HG02870 (cell line): ENCODE results near the gene CALD1.

Source experiments
- ATAC-seq: cut with Tn5 transposase; IDR thresholded peaks from one replicate; pipeline ENCODE4 v1.9.1; 2021; ENCODE audit warnings: mild to moderate bottlenecking, moderate library complexity; ENCODE audit not compliant: unreplicated experiment

Gene CALD1

GRCh38 chr7:134758981-134759380 is 20.5 kb upstream of the CALD1 start:
- ATAC-seq: no peak

DNA sequence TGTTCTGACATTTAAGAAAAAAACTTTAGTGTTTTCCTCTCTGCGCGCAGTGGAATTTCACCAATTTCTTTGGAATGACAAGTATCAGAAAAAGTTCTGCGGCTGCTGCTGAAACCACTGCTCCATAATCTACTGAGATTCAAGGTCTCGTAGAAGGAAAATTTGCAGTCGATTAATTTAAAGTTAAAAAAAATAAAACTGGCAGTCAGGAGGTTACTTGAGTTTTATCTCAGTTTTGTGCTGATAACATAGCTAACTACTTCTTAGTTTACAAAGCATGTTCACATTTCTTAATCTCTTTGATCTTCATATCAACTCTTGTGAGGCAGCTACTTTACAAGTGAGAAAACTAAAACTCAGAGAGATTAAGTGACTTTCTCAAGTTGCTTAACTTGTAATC is 18.2 kb upstream of the CALD1 start:
- no peak for ATAC-seq

GRCh38 chr7:134763960-134764359 is 15.5 kb upstream of the CALD1 start:
- no peak for ATAC-seq

GRCh38 chr7:134764365-134764764 is 15.1 kb upstream of the CALD1 start:
- ATAC-seq: no peak

DNA sequence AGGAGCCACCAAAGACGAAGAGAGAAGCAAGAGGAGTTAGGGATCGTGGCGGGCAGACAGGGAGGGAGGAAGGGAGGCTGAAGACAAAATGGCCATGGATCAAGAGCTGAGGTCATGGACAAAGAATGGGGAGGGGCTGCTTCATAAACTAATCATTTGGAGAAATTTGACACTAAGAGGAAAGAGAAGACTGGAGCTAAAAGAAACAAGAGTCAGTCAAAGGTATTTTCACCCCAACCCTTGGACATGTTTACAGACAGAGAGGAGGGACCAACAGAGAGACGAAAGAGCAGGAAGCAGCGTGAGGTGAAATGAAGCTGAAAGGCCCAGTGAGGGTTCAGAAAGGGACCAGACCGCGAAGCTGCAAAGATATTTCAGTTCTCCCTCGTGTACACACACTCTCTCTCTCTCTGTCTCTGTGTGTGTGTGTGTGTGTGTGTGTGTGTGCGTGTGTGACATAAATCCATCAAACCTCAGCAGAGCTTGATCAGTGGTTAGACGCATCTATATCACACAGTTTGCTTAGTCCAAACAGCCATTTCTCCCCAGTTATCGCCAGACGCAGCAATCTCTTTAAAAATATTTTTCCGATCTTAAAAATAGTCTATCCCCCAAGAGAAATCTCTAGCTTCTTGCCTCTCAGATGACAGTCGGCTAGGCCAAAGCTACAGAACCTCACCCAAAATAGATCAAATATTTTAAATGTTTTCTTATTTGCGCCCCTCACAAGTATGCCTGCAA is 12.5 kb upstream of the CALD1 start:
- ATAC-seq: peak; percentile 97

DNA sequence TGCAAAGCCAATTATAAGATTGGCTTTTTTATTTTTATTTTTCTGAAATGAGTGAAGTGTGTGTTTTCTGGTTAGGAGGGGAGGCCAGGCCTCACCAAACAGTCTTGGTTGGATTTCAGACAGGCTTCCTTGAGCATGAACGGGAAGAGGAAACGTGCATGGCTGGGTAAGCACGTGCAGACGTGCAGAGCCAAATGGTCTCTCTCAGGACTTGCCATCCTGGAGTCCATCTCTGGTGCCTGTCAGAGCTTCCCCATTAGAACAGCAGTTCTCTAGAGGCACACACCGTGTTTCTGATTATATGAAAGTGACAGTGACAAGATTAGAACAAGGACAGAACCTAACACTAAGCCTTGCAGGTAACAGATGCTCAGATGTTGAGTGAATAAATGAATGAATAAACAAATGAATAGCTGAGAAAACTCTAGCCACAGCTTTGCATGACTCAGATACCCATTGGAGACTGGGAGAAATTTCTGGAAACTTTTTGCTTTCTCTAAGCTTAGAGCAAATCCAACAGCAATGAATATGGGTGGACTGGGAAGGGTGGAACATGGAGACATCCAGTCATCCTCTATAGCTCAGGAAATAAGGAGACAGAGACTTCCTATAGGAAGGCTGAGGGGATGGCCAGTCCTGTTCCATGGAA is 11.8 kb upstream of the CALD1 start:
- no peak for ATAC-seq

DNA sequence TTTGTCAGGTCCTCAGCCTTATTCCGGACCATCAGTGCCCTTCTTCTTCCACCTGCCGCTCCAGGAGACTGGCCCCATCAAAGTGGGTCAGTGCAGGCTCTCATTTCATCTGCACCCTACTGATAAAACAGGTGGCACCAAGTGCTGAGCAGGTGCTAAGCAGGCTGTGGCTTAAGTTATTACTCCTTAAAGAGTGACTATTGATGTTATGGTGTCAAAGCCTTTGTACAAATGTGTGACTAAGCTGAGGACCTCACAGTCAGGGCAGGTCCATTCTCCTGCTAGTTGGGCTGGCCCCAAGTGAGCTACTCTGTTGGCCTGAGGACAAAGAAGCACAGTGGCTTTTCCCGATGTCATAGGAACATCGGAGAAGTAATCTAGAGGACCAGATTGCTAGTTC is 11.2 kb upstream of the CALD1 start:
- no peak for ATAC-seq

DNA sequence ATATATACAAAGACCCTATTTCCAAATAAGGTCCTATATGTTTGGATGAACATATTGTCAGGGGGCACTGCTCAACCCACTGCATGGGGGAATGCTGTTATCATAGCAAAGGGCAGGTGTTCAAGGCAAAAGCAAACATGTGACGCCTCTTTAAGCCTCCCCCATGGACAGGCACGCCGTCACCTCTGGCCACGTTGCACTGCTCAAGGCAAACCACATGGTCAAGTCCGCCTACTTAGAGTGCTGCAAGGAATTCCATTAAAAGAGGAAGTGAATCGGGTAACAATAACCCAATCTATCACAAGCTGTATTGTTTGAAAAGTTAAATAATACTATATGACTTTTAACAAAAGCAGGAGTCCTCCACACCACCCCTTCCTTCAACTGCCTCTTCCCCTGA is 8.8 kb upstream of the CALD1 start:
- ATAC-seq: no peak

DNA sequence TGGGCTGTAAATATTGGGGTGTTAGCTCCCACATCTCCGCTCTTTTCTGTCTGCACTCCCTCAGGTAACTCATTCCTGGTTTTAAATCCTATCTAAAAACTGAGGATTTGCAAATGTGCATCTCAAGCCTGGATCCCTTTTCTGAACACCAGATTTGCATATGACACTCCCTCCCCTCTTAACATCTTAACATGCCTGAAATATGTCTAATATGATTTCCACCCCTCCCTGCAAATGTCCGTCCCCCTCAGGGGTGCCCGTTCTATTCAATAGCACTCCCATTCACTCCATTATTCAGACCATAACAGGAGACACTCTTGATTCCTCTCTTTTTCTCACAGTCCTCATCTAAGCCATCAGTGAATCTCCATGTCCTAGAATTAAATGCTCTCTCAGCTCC is 8.3 kb upstream of the CALD1 start:
- ATAC-seq: no peak

- ATAC-seq: no peak
These were observed 7.5 kb upstream of the CALD1 start for GRCh38 chr7:134771889-134772288.

- no peak for ATAC-seq
These were observed 7.0 kb upstream of the CALD1 start for GRCh38 chr7:134772401-134772800.

GRCh38 chr7:134773164-134773563 is 6.3 kb upstream of the CALD1 start:
- ATAC-seq: no peak

DNA sequence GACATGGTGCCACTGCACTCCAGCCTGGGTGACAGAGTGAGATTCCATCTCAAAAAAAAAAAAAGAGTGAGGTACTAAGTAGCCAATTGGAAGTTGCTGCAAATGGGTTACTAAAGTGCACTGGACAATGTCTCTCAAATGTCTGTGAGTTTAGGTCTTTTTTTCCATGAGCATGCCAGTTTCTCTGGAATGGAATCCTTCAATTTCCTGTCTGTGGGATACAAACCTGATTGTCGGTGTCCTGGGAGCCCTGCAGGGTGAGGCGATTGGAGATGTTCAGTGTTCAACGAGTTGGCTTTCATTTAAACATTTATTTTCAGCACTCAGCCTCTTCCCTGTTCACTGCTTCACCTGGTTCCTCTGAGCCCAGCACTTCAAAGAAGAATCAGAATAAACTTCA is 5.3 kb upstream of the CALD1 start:
- no peak for ATAC-seq

DNA sequence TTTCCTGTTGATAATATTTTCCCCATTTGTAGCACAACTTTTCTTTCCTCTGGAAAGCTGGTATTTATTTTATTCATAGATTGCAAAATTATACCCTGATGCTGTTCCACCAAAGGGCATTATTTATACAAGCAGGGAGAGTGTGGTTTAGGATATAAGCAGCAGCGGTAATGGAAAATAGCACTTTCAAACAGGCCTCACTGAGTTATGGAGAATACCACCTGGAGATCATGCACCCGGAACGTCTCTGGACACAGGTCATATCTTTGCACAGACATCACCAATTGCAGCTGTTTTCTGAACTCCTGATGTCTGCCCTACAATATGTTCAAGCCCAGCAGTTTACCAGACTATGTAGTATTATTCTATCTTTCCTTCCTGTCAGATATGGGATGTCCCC is 2.0 kb upstream of the CALD1 start:
- ATAC-seq: no peak

DNA sequence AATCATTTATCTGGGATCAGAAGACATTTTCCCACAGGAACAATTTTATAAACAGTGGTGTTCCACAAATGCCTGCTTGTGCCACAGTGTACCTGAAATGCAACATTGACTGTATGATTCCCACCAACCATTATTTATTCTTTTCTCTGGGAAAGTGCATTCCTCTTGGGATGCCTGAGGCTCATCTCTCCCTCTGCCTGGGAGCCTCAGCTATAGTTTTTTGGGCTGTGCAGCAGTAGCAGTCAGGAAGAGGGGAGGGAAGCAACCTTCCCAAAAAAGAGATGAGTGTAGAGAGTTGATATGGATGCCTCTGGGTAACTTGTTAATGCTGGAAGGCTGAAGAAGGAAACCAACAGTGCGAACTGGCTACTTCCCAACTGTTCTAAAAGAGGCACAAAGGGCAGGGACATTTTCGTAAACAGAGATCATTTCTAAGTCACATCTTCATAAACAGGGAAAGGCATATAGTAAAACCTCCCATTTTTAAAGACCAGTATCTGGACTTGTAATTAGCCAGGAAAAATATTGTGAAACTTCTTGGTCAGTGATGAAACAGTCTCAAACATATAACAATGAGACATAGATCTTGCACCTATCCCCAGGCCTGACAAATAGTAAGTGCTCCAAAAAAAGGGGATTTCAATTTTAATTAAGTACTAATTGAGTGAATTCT is 1.4 kb upstream of the CALD1 start:
- no peak for ATAC-seq

DNA sequence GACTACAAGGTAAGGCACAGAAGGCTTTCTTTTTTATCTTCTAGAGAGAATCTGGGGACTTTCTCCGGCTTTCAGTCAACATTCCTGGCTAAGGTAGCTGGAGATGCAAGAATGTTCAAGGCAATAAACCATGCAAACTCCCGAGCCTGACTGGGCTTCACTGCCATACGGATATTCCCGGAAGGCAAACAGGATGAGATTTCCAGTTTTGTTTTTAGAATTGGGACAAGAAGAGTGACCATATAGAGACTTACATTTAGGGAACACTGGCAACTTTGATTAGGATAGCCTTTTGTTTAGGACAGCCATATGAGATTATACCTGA is 269 bp downstream of the CALD1 start:
- no peak for ATAC-seq

DNA sequence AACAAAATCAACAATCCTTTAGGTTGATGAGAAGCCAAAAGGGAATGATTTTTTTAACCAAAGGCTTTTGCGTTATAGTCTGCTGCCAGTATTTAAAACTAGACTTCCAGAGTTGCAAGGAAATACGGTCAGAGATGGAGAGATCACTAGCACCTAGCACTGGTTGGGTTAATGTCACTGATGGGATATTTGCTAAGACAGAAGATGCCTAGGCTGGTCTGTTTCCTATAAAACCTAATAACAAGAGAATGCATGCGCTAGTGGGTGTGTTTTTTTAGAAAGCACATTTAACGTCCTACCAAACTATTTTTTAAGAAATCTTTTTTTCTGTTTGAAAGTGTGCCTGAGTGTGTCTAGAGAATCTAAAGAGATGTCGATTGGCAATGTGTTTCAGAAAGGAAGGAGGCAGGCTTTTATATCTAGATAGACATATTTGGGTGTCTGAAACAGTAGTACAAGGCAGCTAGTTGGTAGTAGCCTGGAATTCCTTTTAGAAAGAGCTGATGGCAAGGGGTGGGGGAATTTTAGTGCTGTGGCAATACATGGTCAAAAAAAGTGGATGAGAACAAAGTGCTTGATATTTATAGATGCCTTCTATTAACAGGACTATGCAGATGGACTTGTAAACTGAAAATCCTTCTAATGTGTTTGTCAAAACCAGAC is 863 bp downstream of the CALD1 start:
- no peak for ATAC-seq

GRCh38 chr7:134781171-134781570 is 1.7 kb downstream of the CALD1 start:
- no peak for ATAC-seq

- ATAC-seq: peak; percentile 89
These were observed 2.7 kb downstream of the CALD1 start for GRCh38 chr7:134782121-134782623.

DNA sequence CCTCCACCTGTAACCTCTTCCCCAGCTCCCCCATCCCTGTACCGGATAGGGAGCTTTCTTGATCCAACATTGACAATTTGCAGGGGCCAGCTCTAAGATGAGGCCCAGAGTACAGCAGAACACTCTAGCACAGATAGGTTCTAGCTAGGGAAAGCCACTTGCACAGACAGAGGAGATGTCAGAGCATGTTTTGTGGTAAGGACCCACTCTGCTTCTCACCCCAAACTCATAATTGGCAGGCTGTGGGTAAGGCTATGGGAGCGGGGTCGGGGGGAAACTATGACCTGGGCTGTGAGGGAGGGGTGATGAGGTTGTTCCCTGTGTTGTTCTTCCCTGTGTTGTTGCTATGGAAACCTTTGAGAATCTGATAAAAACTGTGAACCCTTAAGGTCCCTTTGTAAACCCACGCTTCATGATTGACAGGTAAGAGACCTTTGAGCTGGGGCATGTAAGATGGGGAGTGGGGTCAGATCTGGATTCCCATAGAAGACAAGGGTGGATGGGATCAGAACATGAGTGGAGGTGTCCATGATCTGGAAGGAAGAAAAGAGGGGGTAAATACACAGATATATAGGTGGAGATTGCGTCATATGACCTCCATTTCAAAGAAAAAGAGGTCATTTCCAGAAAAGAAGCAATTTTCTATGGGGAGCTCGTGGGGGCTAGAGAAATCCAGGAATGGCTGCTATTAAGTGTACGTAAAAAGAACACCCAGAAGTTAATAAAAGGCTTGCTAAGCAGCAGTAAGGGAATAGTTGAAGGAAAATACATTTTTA is 4.0 kb downstream of the CALD1 start:
- ATAC-seq: no peak
